ENCODE results near the gene SRRM2. TPM values are rescaled to one million over a fixed set of nuclear protein-coding genes. Genes with fewer than 3 reads are reported as not detected.
A peak's percentile ranks its signal among the peaks of the same experiment; 100 is the strongest.

The SRRM2 gene
- total and polyA plus RNA-seq, 9 of the 15 experiments (the other 6 are each of a cell fraction or from before 2014, with no cell fraction given): 26.7 to 563 (median 81.1) TPM

DNA sequence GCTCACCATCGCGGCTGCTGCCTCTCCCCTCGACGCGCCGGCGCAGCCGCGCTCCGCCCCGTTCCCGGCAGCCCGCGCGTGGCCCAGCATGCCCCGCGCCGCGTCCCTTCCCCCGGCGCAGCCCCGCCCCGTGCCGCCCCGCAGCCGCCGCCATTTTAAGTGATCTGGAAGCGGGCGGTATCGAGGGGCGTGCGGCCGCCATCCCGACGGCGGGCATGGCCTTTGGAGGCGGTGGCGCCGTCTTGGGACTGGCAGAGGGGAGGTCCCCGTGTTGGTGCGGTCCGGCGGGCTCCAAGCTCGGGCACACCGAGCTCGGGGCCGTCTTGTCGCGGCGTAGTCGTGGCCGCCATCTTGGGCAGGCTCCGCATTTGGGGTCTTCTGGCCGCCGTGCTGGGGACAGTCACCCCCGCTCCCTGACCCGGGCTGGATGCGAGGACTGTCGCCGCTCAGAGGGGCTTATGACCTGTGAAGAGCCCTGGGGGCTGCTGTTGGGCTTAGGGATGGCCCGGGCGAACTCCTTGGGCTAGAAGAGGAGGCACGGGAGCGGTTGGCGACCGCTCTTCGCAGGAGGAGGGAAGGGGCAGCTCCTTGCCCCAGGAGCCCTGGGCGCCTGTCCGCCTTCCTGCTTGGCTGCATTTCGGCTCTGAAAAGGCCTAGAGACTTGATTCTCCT, 24.9 kb downstream of the SRRM2 start, which contains the start of gene ELOB (continued):
- TF ChIP-seq YY1 (IDR thresholded peaks at IDR 0.05; ENCODE audit: borderline replicate concordance in 1 of 3, control insufficient read depth in 1 of 3, extremely low read depth in 1 of 3, insufficient read depth in 3 of 3, insufficient read length in 1 of 3, insufficient replicate concordance in 2 of 3, low read depth in 1 of 3, low read length in 2 of 3): peak; percentile 93 to 98 (median 95)
- no peak for TF ChIP-seq TCF3 (CRISPR knock-in tag; IDR thresholded peaks at IDR 0.05)
- 0 out of 2 replicates have a peak, but pooled peaks have one; percentile 37 for TF ChIP-seq CBFB (CRISPR knock-in tag; IDR thresholded peaks at IDR 0.05)
- TF ChIP-seq IRF2 (CRISPR knock-in tag; IDR thresholded peaks at IDR 0.05): no peak
- TF ChIP-seq ZNF217 (CRISPR knock-in tag; IDR thresholded peaks at IDR 0.05): no peak
- TF ChIP-seq SMARCA5 (IDR thresholded peaks at IDR 0.05): no peak
- TF ChIP-seq CHD1 (IDR thresholded peaks at IDR 0.05; ENCODE audit: low read length): no peak
- no peak for TF ChIP-seq MAFF (IDR thresholded peaks at IDR 0.05; ENCODE audit: low read length)
- TF ChIP-seq, protein P1, sequence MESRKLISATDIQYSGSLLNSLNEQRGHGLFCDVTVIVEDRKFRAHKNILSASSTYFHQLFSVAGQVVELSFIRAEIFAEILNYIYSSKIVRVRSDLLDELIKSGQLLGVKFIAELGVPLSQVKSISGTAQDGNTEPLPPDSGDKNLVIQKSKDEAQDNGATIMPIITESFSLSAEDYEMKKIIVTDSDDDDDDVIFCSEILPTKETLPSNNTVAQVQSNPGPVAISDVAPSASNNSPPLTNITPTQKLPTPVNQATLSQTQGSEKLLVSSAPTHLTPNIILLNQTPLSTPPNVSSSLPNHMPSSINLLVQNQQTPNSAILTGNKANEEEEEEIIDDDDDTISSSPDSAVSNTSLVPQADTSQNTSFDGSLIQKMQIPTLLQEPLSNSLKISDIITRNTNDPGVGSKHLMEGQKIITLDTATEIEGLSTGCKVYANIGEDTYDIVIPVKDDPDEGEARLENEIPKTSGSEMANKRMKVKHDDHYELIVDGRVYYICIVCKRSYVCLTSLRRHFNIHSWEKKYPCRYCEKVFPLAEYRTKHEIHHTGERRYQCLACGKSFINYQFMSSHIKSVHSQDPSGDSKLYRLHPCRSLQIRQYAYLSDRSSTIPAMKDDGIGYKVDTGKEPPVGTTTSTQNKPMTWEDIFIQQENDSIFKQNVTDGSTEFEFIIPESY (CRISPR knock-in tag; IDR thresholded peaks at IDR 0.05): peak; percentile 58; the same call in 1 of the 2 replicates
- no peak for TF ChIP-seq TAL1 (IDR thresholded peaks at IDR 0.05)
- TF ChIP-seq, protein P2, sequence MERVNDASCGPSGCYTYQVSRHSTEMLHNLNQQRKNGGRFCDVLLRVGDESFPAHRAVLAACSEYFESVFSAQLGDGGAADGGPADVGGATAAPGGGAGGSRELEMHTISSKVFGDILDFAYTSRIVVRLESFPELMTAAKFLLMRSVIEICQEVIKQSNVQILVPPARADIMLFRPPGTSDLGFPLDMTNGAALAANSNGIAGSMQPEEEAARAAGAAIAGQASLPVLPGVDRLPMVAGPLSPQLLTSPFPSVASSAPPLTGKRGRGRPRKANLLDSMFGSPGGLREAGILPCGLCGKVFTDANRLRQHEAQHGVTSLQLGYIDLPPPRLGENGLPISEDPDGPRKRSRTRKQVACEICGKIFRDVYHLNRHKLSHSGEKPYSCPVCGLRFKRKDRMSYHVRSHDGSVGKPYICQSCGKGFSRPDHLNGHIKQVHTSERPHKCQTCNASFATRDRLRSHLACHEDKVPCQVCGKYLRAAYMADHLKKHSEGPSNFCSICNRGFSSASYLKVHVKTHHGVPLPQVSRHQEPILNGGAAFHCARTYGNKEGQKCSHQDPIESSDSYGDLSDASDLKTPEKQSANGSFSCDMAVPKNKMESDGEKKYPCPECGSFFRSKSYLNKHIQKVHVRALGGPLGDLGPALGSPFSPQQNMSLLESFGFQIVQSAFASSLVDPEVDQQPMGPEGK (CRISPR knock-in tag; IDR thresholded peaks at IDR 0.05; ENCODE audit: borderline replicate concordance): no peak
- TF ChIP-seq, protein P3, sequence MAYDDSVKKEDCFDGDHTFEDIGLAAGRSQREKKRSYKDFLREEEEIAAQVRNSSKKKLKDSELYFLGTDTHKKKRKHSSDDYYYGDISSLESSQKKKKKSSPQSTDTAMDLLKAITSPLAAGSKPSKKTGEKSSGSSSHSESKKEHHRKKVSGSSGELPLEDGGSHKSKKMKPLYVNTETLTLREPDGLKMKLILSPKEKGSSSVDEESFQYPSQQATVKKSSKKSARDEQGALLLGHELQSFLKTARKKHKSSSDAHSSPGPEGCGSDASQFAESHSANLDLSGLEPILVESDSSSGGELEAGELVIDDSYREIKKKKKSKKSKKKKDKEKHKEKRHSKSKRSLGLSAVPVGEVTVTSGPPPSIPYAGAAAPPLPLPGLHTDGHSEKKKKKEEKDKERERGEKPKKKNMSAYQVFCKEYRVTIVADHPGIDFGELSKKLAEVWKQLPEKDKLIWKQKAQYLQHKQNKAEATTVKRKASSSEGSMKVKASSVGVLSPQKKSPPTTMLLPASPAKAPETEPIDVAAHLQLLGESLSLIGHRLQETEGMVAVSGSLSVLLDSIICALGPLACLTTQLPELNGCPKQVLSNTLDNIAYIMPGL (CRISPR knock-in tag; IDR thresholded peaks at IDR 0.05): peak; percentile 62; the same call in 1 of the 2 replicates
- peak; percentile 60; the same call in 1 of the 2 replicates for TF ChIP-seq MBD2 (IDR thresholded peaks at IDR 0.05; ENCODE audit: borderline replicate concordance, low read depth)
- TF ChIP-seq SREBF1 (IDR thresholded peaks at IDR 0.05; ENCODE audit: borderline replicate concordance, low read depth, low read length): no peak
- TF ChIP-seq, protein P4, sequence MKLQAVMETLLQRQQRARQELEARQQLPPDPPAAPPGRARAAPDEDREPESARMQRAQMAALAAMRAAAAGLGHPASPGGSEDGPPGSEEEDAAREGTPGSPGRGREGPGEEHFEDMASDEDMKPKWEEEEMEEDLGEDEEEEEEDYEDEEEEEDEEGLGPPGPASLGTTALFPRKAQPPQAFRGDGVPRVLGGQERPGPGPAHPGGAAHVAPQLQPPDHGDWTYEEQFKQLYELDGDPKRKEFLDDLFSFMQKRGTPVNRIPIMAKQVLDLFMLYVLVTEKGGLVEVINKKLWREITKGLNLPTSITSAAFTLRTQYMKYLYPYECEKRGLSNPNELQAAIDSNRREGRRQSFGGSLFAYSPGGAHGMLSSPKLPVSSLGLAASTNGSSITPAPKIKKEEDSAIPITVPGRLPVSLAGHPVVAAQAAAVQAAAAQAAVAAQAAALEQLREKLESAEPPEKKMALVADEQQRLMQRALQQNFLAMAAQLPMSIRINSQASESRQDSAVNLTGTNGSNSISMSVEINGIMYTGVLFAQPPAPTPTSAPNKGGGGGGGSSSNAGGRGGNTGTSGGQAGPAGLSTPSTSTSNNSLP (IDR thresholded peaks at IDR 0.05; ENCODE audit: borderline replicate concordance, low read depth, low read length): no peak
- no peak for TF ChIP-seq MCM5 (IDR thresholded peaks at IDR 0.05; ENCODE audit: low read depth)
- no peak for TF ChIP-seq ZNF3 (CRISPR knock-in tag; IDR thresholded peaks at IDR 0.05)
- TF ChIP-seq, protein P5, sequence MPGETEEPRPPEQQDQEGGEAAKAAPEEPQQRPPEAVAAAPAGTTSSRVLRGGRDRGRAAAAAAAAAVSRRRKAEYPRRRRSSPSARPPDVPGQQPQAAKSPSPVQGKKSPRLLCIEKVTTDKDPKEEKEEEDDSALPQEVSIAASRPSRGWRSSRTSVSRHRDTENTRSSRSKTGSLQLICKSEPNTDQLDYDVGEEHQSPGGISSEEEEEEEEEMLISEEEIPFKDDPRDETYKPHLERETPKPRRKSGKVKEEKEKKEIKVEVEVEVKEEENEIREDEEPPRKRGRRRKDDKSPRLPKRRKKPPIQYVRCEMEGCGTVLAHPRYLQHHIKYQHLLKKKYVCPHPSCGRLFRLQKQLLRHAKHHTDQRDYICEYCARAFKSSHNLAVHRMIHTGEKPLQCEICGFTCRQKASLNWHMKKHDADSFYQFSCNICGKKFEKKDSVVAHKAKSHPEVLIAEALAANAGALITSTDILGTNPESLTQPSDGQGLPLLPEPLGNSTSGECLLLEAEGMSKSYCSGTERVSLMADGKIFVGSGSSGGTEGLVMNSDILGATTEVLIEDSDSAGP (CRISPR knock-in tag; IDR thresholded peaks at IDR 0.05): no peak
